HPDE6-E6E7 (cell line): Measurements from ENCODE around the gene SUCO.
"Not testable (repeated sequence)": the region's sequence is repeated elsewhere in the genome, so short reads cannot be mapped to it uniquely, and the experiment has no call there.

ENCODE experiments used
- DNase-seq: peaks from one replicate; pipeline ENCODE4 v3.0.0; 2011; ENCODE audit warnings: missing footprints; ENCODE audit errors: extremely low spot score

Gene SUCO

DNA sequence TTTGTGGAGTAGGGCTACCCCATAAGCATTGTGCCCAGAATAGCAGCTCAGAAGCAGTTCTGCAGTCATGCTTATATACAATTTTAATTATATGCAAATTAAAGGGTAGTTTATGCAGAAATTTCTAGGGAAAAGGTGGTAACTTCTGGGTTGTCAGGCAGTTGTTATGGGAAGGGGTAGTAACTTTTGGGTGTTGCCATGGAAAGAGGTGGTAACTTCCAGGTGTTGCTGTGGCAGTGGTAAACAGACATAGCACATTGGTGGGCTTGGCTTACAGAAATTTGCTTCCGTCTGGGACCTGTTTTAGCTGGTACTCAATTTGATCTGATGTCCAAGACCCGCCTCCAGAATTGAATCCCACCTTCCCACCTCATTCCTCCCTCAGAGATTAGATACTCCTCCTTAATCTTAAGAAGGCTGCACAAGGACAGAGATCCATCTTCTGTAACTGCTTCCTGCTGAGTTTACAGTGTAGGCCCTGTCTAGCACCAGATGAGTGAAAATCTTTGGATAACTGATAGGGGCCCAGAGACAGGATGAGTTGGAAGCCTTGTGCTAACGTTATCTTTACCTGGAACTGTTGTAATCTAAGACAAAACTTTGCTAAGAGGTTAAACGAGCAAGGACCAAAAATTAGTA lies 26.7 kb downstream of the SUCO start:
- DNase-seq, result no peak

DNA sequence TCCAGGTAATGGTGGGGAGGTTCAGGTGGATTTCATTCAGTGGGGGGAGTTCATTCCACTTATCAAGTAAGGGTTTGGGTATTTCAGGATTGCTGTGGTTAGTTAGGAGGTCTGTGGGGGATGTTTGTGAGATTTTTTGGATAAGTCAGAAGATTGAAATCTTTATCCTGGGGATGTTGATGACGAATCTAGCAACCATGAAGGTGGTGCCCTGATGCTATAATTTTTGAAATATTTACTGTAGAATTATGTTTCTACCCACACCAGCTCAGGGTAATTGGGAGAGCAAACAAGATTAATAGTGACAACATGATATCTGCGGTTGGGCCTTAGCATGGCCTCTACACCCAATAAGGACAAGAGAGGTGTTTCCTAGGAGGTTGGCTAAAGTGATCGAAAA lies 28.3 kb downstream of the SUCO start:
- no peak for DNase-seq

DNA sequence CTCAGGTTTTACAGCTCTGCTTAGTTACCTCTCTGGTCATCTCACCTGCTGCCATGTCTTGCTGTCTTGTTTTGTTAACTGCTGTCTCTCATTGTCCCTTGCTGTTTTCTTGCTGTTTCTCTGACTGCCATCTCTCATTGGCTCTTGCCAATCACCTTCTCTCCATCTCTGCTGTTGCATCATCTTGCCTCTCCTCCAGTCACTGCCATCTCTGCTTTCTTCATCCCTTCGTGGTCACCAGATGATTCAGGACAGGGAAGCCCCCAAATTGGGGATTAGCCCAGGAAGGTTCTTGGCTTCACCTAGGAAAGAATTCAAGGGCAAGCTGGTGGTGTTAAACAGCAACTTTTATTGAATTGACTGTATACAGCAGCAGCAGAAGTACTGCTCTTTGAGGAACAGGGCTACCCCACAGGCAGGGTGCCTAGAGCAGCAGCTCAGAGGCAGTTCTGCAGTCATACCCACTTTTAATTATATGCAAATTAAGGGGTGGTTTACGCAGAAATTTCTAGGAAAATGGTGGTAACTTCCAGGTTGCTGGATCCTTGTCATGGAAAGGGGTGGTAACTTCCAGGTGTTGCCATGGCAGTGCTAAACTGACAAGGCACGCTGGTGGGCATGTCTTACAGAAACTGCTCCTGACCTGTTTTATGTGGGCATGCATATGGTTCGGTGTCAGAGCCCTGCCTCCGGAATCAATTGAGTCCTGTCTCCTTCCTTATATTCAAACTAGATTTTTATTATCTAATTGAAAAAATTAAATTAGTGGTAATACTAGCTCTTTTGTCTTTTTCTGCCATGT lies 33.4 kb downstream of the SUCO start:
- DNase-seq, result no peak

DNA sequence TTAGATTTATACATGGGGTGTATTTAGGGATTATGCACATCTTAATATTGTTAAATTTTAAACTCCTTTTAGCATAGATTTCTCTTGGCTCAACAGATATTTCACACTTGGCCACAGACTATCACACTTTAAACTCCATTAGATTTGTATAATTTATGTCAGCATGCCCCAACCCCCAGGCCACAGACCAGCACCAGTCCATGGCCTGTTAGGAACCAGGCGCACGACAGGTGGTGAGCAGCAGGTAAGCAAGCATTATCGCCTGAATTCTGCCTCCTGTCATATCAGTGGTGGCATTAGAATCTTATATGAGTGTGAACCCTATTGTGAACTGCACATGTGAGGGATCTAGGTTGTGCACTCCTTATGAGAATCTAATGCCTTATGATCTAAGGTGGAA lies 34.8 kb downstream of the SUCO start:
- DNase-seq, result no peak

DNA sequence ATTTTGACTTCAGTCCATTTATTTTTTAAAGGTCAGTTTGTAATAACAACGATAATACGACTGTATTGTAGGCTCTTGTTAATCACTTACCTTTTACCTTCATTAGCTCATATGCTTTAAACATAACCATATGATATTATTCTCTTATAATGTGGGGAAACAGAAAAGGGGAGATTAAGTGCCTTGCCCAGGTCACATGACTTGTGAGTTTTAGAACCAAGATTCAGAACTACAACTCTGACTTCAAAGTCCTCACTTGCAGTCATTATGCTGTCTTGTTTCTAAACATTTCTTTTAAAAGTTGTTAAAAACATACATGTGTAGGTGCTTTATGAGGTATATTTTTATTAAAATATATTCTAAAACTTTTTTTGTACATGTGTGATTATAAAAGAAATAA lies 41.1 kb downstream of the SUCO start:
- no peak for DNase-seq

DNA sequence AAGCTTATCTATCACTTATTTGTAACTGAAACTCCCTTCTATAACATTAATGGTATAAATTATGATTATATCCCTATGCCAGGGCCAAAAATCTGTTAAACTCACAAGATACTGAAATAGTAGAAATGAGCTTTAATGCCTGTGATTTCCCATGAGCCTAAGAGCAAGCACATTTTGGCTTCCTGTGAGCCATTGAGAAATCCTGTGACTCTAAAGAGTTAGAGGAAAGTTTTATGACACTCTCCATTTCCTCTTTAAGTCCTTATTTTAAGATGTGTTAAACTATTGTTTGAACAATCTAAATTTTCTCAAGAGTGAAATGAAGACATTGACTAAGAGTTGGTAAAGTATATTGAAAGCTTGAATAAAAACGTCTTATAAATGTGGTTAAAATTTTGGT lies 45.6 kb downstream of the SUCO start:
- DNase-seq, result no peak

DNA sequence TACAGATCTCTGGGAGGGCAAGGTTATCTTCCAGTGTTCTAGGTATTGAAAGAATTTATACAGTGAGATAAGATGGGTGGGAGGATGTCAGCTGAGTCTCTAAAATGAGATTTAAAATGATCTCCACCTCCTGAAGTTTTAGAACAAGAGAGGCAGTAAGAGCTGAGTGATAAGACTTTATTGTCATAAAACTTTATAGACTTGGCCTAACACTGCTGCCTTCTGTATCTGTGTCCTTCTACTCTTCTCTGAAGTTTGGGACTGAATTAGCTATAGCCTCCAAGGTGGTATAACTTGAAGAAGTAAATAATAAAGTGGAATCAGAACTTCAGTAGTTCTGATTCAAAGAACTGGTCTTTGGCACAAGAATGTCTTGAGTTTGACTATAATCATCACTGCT lies 48.3 kb downstream of the SUCO start:
- DNase-seq, result no peak

DNA sequence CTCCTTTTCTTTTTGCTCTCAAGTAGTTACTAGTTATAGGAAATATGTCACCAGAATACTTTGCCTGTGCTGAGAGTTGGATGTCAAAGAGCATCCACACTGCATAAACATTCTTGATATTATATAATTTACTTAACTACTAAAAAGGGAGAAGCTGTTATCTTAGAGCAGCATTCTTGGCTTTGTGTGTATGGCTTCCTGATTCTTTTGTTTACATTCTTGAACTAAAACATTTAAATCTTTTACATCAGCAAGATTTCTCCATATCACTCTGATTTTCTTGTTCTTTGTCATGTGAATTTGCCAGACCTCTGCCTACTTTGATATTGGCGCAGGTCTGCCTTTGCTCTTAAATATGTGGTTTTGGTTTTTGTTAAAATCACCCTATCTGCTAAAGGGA lies 48.8 kb downstream of the SUCO start:
- DNase-seq, result no peak

DNA sequence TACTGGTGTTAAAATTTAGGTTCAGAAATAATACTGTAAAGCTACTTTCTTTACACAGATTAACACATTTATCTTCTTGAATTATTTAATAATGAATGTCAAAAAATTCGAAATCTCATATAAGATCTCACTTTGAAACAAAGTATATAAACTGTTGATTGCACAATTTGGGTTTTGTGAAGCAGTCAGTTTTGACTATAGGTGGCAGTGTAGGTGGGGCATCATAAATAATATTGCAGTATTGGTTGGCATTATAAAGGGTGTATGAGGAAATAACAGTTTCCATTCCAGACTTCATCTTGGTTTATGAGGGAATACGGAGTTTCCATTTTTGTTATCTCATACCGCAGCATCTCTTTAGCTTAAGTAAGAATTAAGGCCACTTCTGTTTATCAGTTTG lies 49.9 kb downstream of the SUCO start:
- DNase-seq, result no peak

DNA sequence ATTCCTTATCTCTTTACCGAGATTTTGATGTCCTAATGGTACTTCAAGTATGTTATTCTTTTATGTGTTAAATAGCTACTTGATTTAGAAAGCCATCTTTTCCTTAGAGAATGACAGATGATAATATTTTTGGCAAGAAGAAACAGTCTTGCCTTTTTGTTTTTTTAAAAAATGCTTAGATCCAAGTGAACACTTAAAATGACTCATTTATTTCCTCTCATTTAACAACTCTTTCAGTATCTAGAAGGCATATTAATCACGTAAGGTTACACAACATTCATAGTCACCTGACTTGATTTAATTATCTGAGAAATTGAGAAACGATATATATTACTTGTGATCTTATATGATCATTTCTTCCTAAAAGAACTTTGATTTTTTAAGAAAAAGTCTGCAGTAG lies 52.4 kb downstream of the SUCO start:
- no peak for DNase-seq

DNA sequence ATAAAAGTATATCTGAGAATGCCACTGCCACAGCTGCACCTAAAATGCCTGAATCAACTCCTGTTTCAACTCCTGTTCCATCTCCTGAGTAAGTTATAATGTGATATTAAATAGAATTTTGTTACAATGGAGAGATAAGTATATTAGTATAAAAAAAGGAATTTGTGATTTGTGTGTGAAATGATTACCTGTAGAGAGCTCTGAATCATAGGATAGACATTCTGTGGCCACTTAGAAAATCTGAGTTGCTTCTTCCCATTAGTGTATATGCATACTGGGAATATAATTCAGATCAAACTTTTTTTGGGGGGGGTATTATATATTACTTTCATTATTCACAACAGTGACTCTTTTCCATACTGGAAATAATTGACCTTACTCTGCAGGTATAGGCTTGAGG lies 52.9 kb downstream of the SUCO start:
- no peak for DNase-seq

DNA sequence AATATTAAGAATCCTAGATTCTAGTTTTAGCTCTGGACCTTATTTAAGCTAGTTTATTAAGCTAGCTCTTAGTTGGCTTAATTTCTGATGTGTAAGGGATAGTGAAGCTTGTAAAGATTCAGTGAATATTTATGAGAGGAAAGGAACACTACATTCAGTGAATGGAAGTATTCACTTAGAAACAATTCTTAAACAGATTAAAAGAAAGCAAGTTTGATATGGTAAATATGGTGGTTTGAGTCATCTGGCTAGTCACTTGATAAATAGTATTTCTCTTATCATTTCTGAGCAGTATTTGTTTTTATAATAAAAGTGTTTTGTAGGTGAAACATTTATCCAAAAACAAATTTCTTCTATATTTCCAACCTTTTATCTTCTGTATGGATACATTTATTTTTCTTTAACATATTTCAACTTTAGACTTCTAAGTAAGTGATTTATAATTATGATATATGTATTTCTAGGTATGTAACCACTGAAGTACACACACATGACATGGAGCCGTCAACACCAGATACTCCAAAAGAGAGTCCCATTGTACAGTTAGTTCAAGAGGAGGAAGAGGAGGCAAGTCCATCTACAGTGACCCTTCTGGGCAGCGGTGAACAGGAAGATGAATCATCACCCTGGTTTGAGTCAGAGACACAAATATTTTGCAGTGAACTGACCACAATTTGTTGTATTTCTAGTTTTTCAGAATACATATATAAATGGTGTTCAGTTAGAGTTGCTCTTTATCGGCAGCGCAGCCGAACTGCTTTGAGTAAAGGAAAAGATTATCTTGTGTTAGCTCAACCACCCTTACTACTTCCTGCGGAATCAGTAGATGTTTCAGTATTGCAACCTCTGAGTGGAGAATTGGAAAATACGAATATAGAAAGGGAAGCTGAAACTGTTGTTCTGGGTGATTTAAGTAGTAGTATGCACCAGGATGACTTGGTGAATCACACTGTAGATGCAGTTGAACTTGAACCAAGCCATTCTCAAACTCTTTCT lies 55.6 kb downstream of the SUCO start:
- DNase-seq, result peak; percentile 48

DNA sequence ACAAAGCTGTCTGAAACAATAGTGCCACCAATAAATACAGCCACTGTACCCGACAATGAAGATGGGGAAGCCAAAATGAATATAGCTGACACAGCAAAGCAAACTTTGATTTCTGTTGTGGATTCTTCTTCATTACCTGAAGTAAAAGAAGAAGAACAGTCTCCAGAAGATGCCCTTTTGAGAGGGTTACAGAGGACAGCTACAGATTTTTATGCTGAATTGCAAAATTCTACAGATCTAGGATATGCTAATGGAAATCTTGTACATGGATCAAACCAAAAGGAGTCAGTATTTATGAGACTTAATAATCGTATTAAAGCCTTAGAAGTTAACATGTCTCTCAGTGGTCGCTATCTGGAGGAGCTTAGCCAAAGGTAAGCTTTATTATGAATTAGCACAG lies 56.6 kb downstream of the SUCO start:
- DNase-seq, result no peak

DNA sequence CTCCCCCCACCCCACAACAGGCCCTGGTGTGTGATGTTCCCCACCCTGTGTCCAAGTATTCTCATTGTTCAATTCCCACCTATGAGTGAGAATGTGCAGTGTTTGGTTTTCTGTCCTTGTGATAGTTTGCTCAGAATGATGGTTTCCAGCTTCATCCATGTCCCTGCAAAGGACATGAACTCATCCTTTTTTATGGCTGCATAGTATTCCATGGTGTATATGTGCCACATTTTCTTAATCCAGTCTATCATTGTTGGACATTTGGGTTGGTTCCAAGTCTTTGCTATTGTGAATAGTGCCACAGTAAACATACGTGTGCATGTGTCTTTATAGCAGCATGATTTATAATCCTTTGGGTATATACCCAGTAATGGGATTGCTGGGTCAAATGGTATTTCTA lies 58.5 kb downstream of the SUCO start:
- not testable (repeated sequence) for DNase-seq

DNA sequence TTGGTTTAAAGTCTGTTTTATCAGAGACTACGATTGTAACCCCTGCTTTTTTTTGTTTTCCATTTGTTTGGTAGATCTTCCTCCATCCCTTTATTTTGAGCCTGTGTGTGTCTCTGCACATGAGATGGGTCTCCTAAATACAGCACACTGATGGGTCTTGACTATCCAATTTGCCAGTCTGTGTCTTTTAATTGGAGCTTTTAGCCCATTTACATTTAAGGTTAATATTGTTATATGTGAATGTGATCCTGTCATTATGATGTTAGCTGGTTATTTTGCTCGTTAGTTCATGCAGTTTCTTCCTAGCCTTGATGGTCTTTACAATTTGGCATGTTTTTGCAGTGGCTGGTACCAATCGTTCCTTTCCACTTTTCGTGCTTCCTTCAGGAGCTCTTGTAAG lies 62.1 kb downstream of the SUCO start:
- not testable (repeated sequence) for DNase-seq

DNA sequence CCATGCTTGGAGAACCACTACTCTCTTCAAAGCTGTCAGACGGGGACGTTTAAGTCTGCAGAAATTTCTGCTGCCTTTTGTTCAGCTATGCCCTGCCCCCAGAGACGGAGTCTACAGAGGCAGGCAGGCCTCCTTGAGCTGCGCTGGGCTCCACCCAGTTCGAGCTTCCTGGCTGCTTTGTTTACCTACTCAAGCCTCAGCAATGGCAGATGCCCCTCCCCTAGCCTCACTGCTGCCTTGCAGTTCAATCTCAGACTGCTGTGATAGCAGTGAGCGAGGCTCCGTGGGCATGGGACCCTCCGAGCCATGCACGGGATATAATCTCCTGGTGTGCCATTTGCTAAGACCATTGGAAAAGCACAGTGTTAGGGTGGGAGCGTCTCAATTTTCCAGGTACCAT lies 63.8 kb downstream of the SUCO start:
- not testable (repeated sequence) for DNase-seq

DNA sequence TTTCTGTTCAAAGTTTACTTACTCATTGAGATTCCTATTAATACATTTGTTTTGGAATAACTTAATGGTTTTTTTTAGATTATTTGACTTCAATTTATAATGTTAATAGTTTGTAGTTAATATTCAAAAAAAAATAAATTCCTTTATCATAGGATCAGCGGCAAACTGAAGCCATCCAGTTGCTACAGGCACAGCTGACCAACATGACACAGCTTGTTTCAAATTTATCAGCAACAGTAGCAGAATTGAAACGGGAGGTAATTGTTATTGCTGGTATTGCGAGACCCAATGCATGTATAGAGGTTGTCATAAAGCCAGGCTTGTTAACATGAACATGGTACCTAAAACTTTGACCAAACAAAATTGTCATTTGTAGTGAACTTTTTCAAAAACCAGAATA lies 67.0 kb downstream of the SUCO start:
- DNase-seq, result peak; percentile 47

DNA sequence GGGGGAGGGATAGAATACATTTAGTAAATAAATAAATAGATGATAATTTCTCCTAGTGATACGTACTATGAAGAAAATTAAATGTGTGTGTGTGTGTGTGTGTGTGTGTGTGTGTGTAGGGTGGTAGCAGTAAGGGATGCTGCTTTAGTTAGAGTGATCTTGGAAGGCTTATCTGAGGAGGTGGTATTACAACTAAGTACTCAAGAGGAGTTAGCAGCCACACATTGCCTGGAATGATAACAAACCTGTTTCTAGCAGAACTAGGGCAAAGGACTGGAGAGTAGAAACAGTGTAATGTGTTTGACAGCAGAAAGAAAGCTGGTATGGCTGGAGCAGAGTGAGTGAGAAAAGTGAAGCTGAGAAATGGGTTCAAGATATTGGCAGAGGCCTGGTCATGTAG lies 67.7 kb downstream of the SUCO start:
- DNase-seq, result no peak

DNA sequence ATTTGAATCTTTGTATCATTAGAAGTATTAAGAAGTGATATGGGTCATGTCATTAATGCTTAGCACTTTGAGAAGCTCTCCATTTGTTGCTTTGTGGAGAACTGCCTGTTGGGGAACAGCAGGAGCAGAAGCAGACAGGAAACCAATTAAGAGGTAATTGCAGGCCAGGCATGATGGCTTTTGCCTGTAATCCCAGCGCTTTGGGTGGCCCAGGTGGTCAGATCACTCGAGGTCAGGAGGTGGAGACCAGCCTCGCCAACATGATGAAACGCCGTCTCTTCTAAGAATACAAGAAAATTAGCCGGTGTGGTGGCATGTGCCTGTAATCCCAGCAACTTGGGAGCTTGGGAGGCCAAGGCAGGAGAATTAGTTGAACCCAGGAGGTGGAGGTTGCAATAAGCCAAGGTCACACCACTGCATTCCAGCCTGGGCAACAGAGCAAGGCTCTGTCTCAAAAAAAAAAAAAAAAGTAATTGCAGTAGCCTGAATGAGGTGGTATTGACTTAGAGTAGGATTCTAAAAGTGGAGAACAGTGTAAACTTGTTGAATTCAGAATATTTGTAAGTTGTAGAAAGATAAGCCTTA lies 68.2 kb downstream of the SUCO start:
- DNase-seq, result no peak

DNA sequence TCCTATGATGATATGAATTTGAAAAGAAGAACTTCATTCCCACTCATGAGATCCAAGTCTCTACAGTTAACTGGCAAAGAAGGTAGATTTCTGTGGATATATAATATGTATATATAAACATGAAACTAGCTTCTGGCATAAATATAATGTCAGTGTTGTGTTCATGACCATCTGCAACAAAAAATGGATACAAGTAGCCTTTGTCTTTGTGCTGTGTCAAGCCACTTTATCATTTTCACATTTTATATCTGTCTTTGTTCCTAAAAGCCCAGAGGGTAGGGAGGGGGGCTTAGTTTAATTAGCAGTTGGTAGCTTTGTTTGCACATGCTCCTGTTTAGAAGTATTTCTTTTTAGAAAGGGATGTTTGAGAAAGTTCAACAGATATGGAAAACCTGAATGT lies 69.8 kb downstream of the SUCO start:
- DNase-seq, result no peak

DNA sequence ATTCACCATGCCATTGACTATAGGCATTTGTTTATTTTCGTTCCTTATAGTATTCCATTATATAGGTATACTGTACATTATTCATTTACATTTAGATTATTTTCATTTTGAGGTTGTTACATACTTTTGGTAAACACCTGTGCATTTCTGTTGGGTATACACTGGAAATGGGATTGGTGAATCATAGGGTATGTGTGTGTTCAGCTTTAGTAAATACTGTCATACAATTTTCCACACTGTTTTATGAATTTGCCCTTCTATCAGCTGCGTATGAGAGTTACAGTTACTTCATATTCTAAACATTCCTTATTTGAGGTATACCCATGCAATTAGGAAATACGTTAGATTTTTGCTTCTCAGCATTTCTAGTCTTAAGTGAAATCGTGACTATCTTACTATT lies 70.9 kb downstream of the SUCO start:
- no peak for DNase-seq

DNA sequence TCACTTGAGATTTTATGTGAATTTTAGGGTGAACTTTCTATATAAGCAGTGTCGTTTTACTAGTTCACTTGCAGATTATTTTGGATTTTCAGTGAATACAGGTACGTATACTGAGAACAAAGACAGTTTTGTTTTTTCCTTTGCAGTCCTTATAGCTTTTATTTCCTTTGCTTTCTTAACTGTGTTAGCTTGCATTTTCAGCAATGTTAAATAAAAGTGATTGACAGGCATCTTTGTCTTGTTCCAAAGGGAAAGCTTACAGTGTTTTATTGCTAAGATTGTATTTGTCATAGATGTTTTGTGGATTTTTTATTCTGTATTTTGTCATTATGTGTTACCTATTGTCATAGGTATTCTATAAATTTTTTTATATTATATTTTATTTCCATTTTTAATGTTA lies 72.7 kb downstream of the SUCO start:
- no peak for DNase-seq
